Cardiac septum (tissue), 1 donor: ENCODE data around the gene STK11IP. TPM values are rescaled to one million over a fixed set of nuclear protein-coding genes. Genes with fewer than 3 reads are reported as not detected.
"Not testable (repeated sequence)": the region's sequence is repeated elsewhere in the genome, so short reads cannot be mapped to it uniquely, and the experiment has no call there.

ENCODE experiments used
- DNase-seq: peaks from one replicate; pipeline ENCODE4 v3.0.0-alpha.2; 2020; ENCODE audit warnings: low spot score
- intact Hi-C: fragments of 100-400 bp; cut with DNase I; formaldehyde crosslinking; loops from one replicate; pipeline ENCODE4 v1.14.0; 2022
- total RNA-seq: library from RNA; stranded (reverse); fragmentation: NEBNext Ultra II Directional; extraction: Animal tissue kit (Norgen Biotek cat#: 25700); gene quantifications from one replicate; pipeline ENCODE4 v1.2.1, GENCODE V29; 2021
- donor health status: DM: no; HTN: no; CAD: no.

STK11IP gene
- total RNA-seq, 1 donor from 2014 or later: 20.2 TPM

DNA sequence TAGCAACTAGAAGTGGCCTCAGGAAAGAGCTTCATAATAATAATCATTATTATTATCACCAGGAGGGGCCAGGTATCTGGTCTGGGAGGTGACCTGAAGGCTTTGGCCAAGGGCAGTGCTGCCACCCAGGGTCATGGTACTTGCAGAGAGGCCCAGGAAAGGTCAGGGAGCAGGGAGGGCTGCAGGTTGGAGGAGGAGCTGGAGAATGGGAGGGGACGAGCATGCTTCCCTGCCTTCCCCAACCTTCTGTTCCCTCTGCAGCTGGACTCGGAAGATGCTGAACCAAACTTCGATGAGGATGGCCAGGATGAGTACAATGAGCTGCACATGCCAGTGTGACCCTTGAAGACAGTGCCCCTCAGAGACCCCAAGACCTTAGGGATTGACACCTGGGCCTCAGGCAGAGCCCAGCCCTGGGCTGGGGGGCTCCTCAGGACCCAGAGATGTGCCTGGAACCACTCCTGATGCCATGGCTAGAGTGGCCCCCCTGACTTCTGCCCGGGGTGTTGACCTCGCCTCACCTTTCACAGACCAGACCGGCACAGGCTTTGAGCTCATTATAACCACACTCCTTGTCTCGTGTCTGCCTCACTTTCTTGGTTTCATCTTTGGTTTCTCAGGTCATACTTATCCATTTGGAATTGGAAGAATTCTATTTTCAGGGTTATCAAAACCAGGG, 43.9 kb downstream of the STK11IP start:
- DNase-seq: peak; percentile 72

DNA sequence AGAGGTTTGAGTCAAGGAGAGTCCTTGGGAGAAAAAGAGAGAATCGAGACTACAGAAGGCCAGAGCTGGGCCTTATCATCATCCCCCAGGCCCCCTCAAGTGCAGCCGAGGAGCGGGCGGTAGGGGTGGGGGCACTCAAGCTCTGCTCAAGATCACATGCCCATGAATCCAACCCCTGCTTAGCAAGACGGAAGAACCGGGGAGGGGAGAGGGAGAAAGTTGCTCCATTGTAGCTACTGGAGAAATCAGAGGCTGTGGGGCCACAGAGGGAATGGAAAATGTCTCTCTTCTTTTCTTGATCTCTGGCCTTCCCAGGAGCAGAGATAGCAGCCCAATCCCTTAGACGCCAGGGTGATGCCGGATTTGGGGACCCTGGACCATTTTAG, 44.4 kb downstream of the STK11IP start:
- intact Hi-C loops: loop anchor here (1.0 kb wide), 1 partner anchor 99 kb away; the partner anchor contains the start of gene CHPF
- peak; percentile 39 for DNase-seq

More for the DNA sequence above, 43.9 kb downstream of the STK11IP start:
- intact Hi-C loops: loop anchor here (1.0 kb wide), 1 partner anchor 98 kb away; the partner anchor contains the start of gene CHPF

DNA sequence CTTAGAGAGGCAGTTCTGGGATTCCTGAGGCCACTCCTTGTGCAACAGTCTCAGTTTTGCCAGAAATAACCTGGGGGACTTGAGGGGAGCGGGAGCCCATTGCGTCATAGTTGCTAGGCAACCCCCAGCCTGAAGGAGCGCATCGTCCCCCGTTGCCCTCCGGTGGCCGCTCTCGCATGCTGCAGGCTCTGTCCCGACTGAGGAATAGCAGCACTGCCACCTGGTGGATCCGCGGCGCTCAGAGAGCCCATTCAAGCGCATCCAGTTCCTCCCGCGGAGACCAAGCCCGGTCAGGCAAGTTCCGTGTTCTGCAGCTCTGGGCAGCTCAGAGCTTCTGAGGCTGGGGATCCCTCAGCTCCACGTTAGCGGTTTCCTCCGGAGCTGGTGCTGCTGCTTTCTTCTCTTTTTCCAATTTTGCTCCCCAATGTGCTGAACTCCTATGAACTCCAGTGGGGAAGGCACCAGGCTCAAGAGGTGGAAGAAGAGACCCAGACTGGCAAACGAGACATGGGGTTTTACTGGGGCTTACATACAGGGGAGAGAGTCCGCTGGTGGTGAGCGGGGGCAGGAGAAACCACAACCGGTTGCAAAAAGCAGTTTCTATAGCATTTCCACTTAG, 44.9 kb downstream of the STK11IP start:
- peak; percentile 97 for DNase-seq
- intact Hi-C loops: loop anchor here (1.0 kb wide), 1 partner anchor 99 kb away; the partner anchor contains the start of gene CHPF

DNA sequence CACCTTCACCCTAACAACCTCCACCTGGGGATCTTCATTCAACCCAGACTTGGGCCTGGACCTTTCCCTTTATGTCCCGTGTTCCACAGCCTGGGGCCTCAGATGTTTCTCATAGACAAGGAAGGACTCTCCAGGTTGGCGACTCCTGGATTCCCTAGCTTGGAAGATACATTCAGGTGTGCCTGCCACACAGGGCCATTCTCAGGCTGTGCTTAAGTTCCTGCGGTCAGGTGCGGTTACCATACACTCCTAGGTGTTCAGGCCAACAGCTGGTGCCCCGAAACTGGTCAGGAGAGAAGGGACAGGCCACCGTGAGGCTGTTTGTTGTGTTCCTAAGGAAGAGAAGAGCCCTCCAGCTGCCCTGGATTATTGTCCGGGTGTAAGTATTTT, 45.4 kb downstream of the STK11IP start:
- intact Hi-C loops: no loop called here
- no peak for DNase-seq

DNA sequence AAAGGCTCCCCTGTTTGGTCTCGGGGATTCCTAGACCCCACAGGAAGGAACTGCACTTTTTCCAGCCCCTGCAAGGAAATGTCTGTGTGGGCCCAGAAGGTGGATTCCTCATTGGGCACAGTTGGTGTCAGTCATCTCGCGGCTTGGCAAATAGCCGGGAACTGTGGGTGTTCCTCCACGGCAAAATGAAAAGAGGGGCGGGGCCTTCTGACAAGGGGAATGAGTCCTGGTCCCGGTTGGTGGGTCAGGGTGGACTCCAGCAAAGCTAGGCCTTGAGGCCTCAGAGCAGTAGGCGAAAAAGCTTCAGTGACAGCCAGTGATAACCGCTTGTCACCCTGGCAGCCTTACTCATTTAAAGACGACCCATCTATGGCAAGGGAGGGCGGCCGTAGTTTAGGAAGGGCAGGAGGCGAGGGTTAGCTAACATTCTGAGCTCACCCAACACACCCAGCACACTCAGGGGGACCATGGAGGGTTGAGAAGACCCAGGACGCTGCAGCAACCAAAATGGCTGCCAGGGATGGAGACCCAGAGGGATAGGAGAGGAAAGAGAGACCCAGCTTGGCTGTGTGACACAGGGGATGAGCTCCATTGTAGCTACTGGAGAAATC, 46.2 kb downstream of the STK11IP start:
- peak; percentile 74 for DNase-seq
- intact Hi-C loops: loop anchor here (2.0 kb wide), 2 partner anchors 13 to 45 kb away; no protein-coding TSS in a partner anchor

DNA sequence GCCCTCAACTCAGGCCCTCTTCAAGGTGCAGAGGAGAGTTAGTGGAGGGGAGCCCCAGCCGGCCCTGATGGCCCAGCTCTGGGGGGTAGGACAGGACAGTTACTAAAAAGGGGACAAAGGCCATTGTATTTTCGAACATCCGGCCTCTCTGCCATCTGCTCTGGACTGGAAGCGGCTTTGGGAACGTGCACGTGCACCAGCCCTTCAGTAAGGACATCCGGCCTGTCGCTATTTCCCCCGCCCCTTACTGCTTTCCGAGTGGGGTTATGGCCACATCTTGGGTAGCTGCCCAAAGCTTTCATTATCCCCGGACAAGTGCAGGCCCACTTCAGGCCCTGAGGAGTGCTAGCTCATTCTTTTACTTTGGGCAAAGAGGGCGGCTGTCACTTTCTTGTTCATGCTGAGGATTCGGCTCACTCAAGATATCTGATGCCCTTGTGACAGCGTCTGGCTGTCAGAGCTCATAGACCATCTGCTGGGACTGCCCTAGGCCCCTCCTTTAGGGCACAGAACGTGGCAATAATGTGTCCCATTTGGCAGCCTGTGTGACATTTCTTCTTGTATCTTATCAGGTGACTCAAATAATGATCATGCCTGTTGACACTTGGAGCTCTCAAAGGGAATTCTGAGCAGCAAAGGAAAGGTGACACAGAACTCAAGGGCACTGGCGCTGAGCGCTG, 47.3 kb downstream of the STK11IP start:
- peak; percentile 73 for DNase-seq
- intact Hi-C loops: loop anchor here (1.0 to 2.0 kb wide), 3 partner anchors 14 to 75 kb away; no protein-coding TSS in a partner anchor

DNA sequence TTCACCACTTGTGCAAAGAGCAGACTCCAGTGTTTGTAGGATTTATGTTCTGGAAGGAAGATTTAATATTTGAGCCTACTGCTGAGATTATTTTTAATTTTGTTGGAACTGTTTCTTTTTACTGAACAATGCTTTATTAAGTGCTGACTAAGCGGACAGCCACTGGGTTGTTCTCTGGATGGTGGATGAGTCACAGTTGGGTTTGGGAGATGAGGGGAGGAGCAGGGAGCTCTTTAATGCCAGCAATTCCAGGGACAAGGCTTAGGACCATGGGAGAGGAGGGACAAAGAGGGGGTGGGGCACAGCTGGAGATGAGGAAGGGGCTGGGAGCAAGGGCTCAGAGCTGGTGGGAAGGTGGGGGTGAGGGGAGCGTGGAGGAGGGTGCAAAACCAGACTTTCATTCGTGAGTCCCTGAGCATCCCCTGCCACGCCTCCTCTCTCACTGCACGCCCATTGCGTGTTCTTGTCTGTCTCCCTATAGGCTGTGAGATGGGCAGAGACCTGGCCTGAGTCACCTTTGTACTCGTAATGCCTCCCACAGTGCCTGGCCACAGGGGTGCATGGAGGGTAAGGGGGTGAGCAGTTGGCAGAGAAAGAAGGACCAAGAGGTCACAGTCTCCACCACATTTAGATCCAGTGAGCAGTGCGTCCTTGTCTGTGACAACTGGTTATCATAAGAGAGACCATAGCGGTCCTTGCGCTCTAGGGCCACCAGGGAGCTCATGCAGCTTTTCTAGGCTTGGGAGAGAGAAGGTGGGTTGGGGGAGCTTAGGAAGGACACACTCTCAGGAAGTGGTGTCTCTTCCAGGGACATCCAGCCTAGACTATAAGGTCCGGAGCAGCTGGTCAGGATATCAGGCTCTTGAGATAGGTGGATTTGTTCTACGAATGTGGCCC, 48.2 kb downstream of the STK11IP start:
- intact Hi-C loops: loop anchor here (1.0 to 2.0 kb wide), 3 partner anchors 15 to 76 kb away; no protein-coding TSS in a partner anchor

DNA sequence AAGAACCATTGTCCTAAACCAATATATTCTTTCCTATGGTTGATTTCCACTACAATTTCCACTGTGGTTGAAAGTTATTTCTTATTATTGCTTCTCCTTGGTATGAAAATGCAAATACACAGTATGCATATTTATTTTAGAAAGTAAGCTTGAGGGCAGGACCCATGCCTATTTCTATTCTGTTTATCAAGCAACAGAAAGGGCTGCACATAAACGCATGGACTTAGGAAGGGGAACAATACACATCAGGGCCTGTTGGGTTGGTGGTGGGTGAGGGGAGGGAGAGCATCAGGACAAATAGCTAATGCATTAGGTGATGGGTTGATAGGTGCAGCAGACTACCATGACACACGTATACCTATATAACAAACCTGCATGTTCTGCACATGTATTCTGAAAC, 50.5 kb downstream of the STK11IP start:
- intact Hi-C loops: no loop called here
- peak; percentile 17 for DNase-seq

More for the DNA sequence above, 48.2 kb downstream of the STK11IP start:
- peak; percentile 68 for DNase-seq

DNA sequence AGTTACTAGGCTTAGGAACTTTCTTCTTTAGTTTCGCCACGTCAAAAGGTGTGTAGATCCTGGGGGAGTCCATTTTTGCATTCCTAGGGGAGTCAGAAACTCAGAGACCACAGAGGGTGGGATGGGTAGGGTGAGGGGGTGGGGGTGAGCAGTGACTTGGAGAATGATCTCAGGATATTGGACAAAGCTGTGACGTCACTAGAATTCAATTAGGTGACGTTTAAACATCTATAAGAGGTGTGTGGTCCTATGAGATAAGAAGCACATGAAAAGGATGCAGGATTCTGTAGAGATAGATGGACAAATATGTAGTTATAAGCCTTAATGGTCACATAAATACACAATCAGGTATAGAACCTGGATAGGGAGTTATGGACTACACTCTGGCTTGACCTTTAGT, 51.3 kb downstream of the STK11IP start:
- intact Hi-C loops: no loop called here

DNA sequence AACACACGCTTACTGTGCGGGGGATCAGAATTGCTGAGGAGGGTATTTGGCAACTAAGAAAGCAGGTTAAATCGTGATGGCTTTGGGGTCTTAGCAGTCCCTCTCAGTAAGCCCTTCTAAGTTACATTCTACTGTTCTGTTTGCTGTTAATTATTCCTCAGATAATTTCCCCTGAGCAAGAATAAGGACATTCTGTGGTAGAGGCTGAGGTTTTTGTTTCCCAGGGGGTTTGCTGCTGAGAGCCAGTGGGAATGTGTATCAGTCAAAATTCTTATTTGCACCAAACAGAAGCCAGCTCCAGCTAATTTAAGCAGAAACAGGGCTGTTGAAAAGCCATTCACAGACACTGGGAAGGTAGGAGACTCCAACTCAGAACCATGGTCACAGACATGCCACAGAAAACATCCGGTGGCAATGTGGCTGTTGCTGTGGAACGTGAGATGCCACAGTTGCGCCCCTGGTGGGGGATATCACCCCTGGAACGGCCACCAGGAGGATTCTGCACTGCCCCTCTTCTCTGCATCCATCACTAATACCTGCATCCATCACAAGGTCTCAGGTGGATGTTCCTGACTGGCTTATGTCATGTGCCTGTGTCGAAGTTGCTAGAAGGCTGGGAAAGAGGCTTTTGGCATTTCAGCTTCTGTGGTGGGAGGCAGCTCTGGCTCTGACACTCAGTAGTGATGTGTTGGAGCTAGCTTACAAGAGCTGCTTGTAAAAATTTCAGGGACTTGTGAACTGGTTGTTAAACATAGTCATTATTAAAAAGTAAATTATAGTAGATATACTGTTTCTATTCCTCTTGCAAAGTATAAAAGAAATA, 53.0 kb downstream of the STK11IP start:
- peak; percentile 24 for DNase-seq
- intact Hi-C loops: no loop called here

More for the DNA sequence above, 51.3 kb downstream of the STK11IP start:
- no peak for DNase-seq

DNA sequence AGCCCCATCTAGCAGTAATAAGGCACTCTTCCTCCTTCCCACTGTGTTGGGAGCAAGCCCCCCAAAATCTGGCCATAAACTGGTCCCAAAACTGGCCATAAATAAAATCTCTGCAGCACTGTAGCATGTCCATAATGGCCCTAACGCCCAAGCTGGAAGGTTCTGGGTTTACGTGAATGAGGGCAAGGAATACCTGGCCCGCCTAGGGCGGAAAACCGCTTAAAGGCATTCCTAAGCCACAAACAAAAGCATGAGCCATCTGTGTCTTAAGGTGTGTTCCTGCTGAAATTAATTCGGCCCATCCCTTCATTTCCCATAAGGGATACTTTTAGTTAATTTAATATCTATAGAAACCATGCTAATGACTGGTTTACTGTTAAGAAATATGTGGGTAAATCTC, 54.0 kb downstream of the STK11IP start:
- peak; percentile 70 for DNase-seq
- intact Hi-C loops: not testable (repeated sequence)

DNA sequence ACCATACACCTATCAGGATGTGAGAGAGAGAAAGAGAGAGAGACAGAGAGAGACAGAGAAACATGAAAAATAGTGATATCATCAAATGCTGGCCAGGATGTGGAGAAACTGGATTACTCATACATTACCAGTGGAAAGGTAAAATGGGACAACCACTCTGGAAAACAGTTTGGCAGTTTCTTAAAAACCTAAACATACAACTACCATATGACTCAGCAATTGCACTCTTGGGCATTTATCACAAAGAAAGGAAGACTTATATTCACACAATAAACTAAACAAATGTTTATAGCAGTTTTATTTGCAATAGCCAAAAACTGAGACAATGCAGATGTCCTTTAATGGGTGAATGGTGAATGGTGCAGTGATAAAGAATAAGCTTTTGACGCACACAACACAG, 58.9 kb downstream of the STK11IP start:
- no peak for DNase-seq
- intact Hi-C loops: no loop called here

DNA sequence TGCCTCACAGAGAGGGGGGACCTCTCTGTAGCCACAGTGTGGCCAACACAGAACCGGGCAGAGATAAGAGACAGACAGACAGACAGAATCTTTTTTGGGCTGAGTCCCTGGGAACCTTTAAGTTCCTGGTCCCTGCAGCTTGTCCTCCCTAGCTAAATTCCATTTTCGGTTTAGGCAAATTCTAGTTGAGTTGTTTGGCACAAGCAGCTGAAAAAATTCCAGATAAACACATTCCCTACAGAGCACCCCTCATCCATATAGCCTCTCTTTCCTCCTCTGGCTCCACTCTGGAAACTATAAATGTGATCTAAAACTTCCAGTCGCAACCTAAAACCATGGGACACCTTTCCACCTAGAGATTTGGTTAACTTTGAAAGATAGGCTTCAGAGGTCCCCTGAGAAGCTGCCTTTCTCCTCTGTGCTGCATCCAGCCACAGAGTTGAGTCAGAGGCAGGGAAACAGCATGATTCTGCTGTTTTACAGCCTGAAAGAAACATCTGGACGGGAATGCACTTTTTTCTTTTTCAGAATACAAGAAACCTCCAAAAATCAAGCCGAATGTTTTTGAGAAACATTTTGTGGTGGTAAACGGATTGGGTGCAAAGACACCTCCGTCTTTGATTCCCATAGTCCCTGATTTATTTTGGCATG, 60.7 kb downstream of the STK11IP start:
- intact Hi-C loops: no loop called here
- DNase-seq: peak; percentile 4

DNA sequence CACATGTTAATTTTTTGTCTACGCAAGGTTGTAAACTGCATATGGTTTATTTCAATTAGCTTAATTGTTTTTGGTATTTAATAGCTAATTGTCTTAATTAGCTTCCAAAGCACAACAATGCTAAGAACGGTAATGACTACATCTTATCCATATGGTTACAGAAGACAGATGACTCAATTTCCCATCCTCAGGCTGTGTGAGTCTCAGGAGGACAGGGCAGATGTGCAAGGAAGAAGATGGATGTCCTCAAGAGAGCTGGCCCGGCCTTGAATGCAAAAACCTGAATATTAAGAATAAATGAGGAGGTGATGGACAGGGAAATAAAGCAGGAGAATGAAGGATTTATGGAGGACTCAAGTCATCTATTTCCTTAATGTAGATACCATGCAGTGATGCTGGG, 61.2 kb downstream of the STK11IP start:
- peak; percentile 2 for DNase-seq
- intact Hi-C loops: no loop called here

DNA sequence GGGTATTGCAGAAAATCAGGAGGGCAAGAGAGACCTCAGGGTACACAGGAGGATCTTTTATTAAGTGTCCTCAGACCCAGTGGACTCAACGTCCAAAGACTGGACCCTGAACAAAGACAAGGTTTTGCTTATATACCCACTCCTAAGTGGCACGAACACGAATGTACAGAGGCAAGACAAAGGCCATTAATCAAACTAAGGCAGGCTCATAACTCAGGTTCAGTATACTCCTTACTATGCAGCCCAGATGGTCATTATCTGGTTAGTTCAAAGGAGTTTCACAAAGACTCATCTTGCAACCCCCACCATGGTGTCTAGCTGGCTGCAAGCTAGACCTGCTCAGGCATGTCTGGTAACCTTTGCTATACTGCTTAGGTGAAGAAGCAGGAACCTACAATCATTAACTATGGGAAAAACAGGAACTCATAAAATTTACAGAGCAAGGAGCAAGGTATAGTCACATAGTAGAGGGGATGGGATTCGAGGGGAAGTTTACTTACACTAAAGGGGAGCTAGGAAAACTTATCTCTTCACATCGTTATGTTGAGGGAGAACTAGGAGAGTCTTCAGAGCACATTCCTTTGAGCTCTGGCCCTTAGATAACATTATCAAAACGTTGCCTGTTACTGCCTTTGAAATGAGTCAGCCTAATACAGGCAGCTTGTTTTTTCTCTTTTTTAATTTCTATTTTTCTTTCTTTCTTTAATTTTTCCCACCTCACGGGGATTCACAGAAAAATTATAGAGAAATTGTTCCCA, 63.7 kb downstream of the STK11IP start:
- peak; percentile 12 for DNase-seq
- intact Hi-C loops: no loop called here

DNA sequence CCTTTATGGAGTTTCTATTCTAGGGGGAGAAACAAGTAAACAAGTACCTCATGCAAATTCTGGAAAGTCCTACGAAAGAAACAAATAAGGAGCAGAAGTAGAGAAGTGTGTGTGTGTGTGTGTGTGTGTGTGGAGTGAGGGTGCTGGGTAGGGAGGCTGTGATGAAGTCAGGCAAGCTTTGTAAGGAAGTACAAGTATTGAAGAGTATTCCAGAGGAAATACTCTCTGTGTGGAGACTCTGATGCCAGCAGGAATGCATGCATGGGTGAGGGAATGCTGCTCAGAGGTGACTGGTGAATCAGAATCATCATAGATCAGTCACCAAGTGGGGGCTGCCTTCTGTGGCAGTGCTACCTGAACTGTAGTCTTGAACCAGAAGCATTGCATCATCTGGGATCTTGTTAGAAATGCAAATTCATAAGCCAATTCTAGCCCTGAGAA, 64.3 kb downstream of the STK11IP start:
- DNase-seq: peak; percentile 9
- intact Hi-C loops: no loop called here

DNA sequence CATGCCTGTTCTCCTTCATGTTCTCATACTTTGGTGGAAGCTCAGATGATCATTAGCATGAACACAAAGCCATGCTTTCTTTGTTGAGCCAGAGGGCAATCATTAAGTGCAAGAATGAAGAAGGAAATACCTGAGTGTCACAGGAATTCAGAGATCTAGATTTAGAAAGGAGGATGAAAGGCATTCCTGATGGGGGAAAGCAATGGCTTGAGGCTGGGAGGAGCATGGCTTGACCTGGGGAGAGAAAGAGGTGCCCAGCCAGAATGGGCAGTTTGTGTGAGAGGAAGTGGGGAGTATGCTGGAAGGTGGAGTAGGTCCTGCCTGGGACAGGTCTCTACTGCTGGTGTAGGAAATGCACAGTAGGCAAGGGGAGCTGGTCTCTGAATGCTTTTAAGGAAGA, 64.9 kb downstream of the STK11IP start:
- intact Hi-C loops: no loop called here
- no peak for DNase-seq
